ENCODE data around the gene C12orf42. TPM values are rescaled to one million over a fixed set of nuclear protein-coding genes. Genes with fewer than 3 reads are reported as not detected.

C12orf42 gene
- total RNA-seq, 2 donors from 2014 or later = not detected

- H3K9me3 ChIP-seq = no peaks in the 10 kb centered on the region
- no peaks in the 10 kb centered on the region for H3K4me1 ChIP-seq (ENCODE audit: control insufficient read depth in 1 of 2, low read depth in 2 of 2)
- no peaks in the 10 kb centered on the region for H3K27me3 ChIP-seq (replicated peaks; ENCODE audit: insufficient read depth)
- no peak overlapping the region for H3K27ac ChIP-seq
- H3K36me3 ChIP-seq = no peaks in the 10 kb centered on the region
- H3K4me3 ChIP-seq = no peak overlapping the region
- DNase-seq (ENCODE audit: low spot score) (no peak), ATAC-seq (ENCODE audit: insufficient number of reproducible peaks, low FRiP score, low read depth) (no peak)
- no peak for TF ChIP-seq CTCF (IDR thresholded peaks at IDR 0.05)
These were observed 164.1 kb downstream of the C12orf42 start for GRCh38 chr12:103331643-103332042.

GRCh38 chr12:103330672-103331071 is 165.1 kb downstream of the C12orf42 start:
- Histone ChIP-seq H3K36me3 (no peaks in the 10 kb centered on the region), H3K27me3 (replicated peaks; ENCODE audit: insufficient read depth) (no peaks in the 10 kb centered on the region), H3K27ac (no peak overlapping the region), H3K4me1 (ENCODE audit: control insufficient read depth in 1 of 2, low read depth in 2 of 2) (no peaks in the 10 kb centered on the region), H3K9me3 (no peaks in the 10 kb centered on the region), H3K4me3 (no peak overlapping the region)
- no peak for ATAC-seq (ENCODE audit: insufficient number of reproducible peaks, low FRiP score, low read depth)
- no peak for DNase-seq (ENCODE audit: low spot score)
- TF ChIP-seq CTCF (IDR thresholded peaks at IDR 0.05) = no peak

GRCh38 chr12:103327676-103328075 is 168.1 kb downstream of the C12orf42 start:
- ATAC-seq (ENCODE audit: insufficient number of reproducible peaks, low FRiP score, low read depth) (no peak), DNase-seq (ENCODE audit: low spot score) (no peak)
- H3K4me1 ChIP-seq (ENCODE audit: control insufficient read depth in 1 of 2, low read depth in 2 of 2) = no peaks in the 10 kb centered on the region
- no peaks in the 10 kb centered on the region for H3K27me3 ChIP-seq (replicated peaks; ENCODE audit: insufficient read depth)
- H3K4me3 ChIP-seq = no peak overlapping the region
- no peak for TF ChIP-seq CTCF (IDR thresholded peaks at IDR 0.05)
- no peaks in the 10 kb centered on the region for H3K36me3 ChIP-seq
- H3K27ac ChIP-seq = no peak overlapping the region
- H3K9me3 ChIP-seq = no peaks in the 10 kb centered on the region

GRCh38 chr12:103326190-103326589 is 169.6 kb downstream of the C12orf42 start:
- no peak for TF ChIP-seq CTCF (IDR thresholded peaks at IDR 0.05)
- Histone ChIP-seq H3K36me3 (no peaks in the 10 kb centered on the region), H3K27me3 (replicated peaks; ENCODE audit: insufficient read depth) (no peaks in the 10 kb centered on the region), H3K27ac (no peak overlapping the region), H3K9me3 (no peaks in the 10 kb centered on the region), H3K4me3 (no peak overlapping the region), H3K4me1 (ENCODE audit: control insufficient read depth in 1 of 2, low read depth in 2 of 2) (no peaks in the 10 kb centered on the region)
- DNase-seq (ENCODE audit: low spot score) = no peak
- no peak for ATAC-seq (ENCODE audit: insufficient number of reproducible peaks, low FRiP score, low read depth)

- H3K4me1 ChIP-seq (ENCODE audit: control insufficient read depth in 1 of 2, low read depth in 2 of 2) = no peaks in the 10 kb centered on the region
- no peak for ATAC-seq (ENCODE audit: insufficient number of reproducible peaks, low FRiP score, low read depth)
- H3K27me3 ChIP-seq (replicated peaks; ENCODE audit: insufficient read depth) = no peaks in the 10 kb centered on the region
These were observed 177.2 kb downstream of the C12orf42 start for GRCh38 chr12:103318566-103318965.

More at GRCh38 chr12:103318566-103318965, 177.2 kb downstream of the C12orf42 start:
- Histone ChIP-seq H3K27ac (no peak overlapping the region), H3K4me3 (no peak overlapping the region), H3K36me3 (no peaks in the 10 kb centered on the region), H3K9me3 (no peaks in the 10 kb centered on the region)
- DNase-seq (ENCODE audit: low spot score) = no peak
- TF ChIP-seq CTCF (IDR thresholded peaks at IDR 0.05) = no peak
